Mucosa of stomach (tissue), 1 donor: Measurements from ENCODE around the gene PRKAR1B.

Source experiments
- H3K27me3 ChIP-seq: one replicate; pipeline ENCODE4 v1.7.0; 2013; ENCODE audit warnings: mild to moderate bottlenecking, low read length; ENCODE audit not compliant: control insufficient read depth, insufficient read depth
- H3K36me3 ChIP-seq: one replicate; pipeline ENCODE4 v1.7.0; 2013; ENCODE audit warnings: low read length; ENCODE audit not compliant: control insufficient read depth, insufficient read depth
- H3K4me1 ChIP-seq: one replicate; pipeline ENCODE4 v1.7.0; 2013; ENCODE audit warnings: mild to moderate bottlenecking, low read length; ENCODE audit not compliant: control insufficient read depth, insufficient read depth
- H3K4me3 ChIP-seq: one replicate; pipeline ENCODE4 v1.7.0; 2013; ENCODE audit warnings: low read length
- H3K9ac ChIP-seq: one replicate; pipeline ENCODE4 v1.7.0; 2013; ENCODE audit warnings: mild to moderate bottlenecking, low read length, moderate library complexity
- H3K9me3 ChIP-seq: one replicate; pipeline ENCODE4 v1.7.0; 2013; ENCODE audit warnings: mild to moderate bottlenecking, low read length, moderate library complexity; ENCODE audit not compliant: control insufficient read depth
- donor health status: Pancreatic carcinoma.

PRKAR1B gene

DNA sequence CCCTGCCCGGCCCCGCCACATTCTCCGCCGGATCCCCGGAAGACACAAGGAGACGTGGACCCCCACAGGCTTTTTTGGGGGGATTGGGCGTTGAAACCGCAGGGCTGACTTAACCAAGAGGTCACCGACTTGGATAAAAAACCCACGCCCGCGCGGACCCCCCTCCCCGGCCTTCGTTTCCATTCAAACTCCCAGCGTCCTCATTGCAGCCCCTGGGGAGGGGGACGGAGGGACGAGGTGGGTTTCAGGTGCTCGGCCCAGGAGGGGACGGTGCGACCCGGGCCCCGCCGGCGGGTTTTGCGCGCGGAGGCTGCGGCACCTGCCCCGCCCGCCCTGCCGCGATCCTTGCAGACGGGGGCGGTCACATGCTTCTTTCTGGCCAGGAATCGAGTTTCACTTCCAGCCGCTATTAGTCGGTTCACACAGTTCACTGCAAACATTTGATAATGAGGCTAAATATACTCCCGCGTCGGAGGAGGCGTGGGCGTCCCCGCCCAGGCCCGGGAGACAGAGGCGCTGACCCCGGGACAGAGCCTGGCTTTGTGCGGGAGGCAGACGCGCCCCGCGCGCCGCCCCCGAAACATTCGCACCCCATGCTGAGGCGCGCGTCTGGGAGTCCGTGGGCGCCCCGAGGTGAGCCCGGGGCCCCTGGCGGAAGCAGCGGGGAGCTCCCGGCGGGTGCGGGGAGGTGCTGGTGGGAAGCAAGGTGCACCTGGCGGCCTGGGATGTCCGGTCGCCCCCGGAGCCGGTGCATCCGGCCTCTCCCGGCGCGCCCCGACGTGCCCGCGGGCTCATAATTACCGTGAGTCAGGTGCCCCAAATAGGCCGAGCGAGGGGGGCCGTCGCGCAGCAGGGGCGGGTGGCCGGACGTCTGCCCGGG lies 204.8 kb downstream of the PRKAR1B start:
- Histone ChIP-seq H3K4me3 (no peak overlapping the region), H3K27me3 (peaks cover 41% of the 10 kb centered on the region), H3K4me1 (peaks cover 35% of the 10 kb centered on the region), H3K9ac (peak overlapping the region; percentile 50), H3K9me3 (no peaks in the 10 kb centered on the region), H3K36me3 (no peaks in the 10 kb centered on the region)

DNA sequence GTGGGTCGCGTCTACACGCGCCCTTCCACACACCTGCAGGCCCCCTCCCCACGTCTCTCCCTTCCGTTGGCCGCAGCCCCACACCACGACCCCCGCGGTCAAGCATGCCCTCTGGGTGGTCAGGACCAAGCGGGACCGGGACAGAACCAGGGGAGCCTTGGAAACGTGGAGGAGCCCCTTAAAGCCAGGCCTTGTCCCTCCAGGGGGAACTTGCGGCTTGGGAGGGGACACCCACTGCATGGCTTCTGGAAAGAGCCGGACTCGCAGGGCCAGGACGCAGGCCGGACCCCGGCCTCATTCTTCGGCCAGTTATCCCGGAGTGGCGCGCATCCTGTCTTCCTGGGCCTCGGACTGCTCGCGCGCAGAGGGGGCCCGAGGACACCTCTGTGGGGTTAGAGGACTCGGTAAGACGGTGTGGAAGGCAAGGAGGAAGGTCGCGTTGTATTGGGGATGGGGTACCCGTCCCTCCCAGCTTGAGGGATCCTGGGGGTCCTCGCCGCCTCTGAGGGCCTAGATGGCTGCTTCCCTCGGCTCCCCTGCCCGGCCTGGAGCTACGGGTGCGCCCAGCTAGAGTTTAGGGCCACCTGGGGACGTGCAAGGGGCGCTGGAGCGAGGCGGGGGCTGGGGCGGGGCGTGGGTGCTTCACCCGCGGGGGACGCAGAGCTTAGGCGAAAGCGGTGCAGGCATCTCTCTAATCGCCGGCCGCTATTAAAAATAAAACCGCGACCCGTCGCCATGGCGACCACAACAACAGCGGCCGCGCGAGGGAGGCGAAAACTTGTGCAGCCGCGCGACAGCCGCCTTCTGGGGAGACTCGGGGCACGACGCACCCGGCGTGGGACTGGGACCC lies 205.6 kb downstream of the PRKAR1B start:
- peak overlapping the region; percentile 50 for H3K9ac ChIP-seq
- H3K36me3 ChIP-seq: no peaks in the 10 kb centered on the region
- peaks cover 34% of the 10 kb centered on the region for H3K4me1 ChIP-seq
- no peak overlapping the region for H3K4me3 ChIP-seq
- H3K27me3 ChIP-seq: peaks cover 41% of the 10 kb centered on the region
- no peaks in the 10 kb centered on the region for H3K9me3 ChIP-seq

DNA sequence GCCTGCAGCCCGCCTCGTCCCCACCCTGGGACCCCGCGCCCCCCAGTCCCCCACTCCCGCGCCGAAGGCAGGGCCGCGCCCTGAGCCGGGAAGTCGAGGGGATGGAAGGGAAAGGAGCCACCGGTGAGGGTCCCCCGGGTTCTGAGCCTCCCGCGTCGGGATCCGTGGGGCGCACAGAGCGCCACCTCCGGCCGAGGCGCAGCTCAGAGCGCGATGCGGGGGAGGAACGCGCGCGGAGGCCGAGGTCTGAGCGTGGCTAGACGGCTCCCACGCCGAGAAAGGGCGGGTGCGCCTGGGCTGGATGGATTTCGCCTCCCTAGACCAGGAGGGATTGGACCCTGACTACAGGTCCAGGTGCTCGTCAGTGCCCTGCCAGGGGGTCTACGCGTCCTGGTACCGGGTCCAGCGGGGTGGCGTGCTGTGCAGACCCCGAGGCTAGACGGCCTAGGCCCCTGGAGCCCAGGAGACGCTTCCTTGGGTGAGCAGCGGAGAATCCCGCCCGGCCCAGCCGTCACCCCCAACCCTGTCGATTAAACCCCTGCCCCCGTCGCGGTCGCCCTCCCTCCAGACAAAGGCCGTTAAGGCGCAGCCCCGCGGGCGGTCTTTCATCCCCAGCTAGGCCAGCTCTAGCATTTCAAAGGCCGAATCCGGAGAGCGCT lies 206.4 kb downstream of the PRKAR1B start:
- Histone ChIP-seq H3K9ac (peak overlapping the region; percentile 47), H3K4me3 (no peak overlapping the region), H3K4me1 (peaks cover 38% of the 10 kb centered on the region), H3K9me3 (no peaks in the 10 kb centered on the region), H3K27me3 (peaks cover 45% of the 10 kb centered on the region), H3K36me3 (no peaks in the 10 kb centered on the region)

- no peaks in the 10 kb centered on the region for H3K9me3 ChIP-seq
- peaks cover 47% of the 10 kb centered on the region for H3K4me1 ChIP-seq
- peaks cover 49% of the 10 kb centered on the region for H3K27me3 ChIP-seq
- peak within 1 kb of the TSS; percentile 88 for H3K9ac ChIP-seq
- no peaks in the 10 kb centered on the region for H3K36me3 ChIP-seq
- H3K4me3 ChIP-seq: peak within 1 kb of the TSS; percentile 69
Measured at GRCh38 chr7:519484-520390, 207.3 kb downstream of the PRKAR1B start, which contains the start of gene PDGFA. PDGFA (minus strand) TSS chr7:519846; CDS start chr7:519001, 845 bp downstream.

- peaks cover 54% of the 10 kb centered on the region for H3K4me1 ChIP-seq
- no peaks in the 10 kb centered on the region for H3K36me3 ChIP-seq
- peak overlapping the region; percentile 69 for H3K4me3 ChIP-seq
- no peaks in the 10 kb centered on the region for H3K9me3 ChIP-seq
- H3K27me3 ChIP-seq: peaks cover 41% of the 10 kb centered on the region
- H3K9ac ChIP-seq: peak overlapping the region; percentile 88
Measured at GRCh38 chr7:518630-519483, 208.2 kb downstream of the PRKAR1B start.

DNA sequence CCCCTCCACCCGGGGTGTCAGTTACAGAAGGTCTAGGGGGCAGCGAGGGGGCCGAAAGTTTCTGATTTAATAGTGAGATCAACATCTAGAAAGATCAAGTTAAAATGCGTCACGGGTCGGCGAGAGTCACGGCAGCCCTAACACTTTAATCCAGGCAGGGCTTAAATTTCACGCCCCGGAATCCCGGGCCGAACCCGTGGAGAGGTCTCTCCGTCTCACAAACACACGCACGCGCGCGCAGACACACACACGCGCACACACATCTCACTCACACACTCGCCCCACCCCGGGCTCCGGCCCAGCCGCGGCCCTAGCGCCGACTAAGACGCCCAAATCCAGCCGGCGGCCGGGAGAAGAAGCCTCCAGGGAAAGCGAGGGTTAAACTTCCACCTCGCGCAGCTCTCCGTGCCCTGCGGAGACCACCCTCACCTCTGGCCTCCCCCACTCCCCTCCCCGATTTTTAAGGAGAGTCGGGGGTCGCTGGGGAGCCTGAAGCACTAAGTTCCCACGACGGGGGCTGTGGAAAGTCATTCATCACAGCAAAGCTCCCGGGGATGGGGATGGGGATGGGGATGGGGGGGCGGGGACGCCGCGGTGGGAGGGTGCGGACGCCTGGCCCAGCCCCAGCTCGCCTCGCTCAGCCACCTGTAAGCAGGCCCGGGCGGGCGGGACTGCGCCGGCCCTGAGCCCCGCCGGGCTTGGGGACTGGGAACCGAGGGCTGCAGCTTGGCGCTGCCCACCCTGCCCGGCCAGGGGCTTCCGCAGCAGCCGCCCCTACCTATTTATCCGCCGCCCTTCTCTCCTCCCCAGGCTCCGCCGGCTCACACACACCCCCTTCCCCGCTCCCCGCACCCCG lies 209.1 kb downstream of the PRKAR1B start:
- peak overlapping the region; percentile 88 for H3K9ac ChIP-seq
- no peaks in the 10 kb centered on the region for H3K36me3 ChIP-seq
- no peaks in the 10 kb centered on the region for H3K9me3 ChIP-seq
- H3K4me1 ChIP-seq: peaks cover 55% of the 10 kb centered on the region
- H3K4me3 ChIP-seq: peak overlapping the region; percentile 69
- peaks cover 35% of the 10 kb centered on the region for H3K27me3 ChIP-seq

GRCh38 chr7:516606-517456 lies 210.2 kb downstream of the PRKAR1B start:
- H3K9ac ChIP-seq: peak overlapping the region; percentile 88
- peaks cover 24% of the 10 kb centered on the region for H3K27me3 ChIP-seq
- no peak overlapping the region for H3K4me3 ChIP-seq
- H3K4me1 ChIP-seq: peaks cover 55% of the 10 kb centered on the region
- H3K36me3 ChIP-seq: no peaks in the 10 kb centered on the region
- H3K9me3 ChIP-seq: no peaks in the 10 kb centered on the region

- H3K4me3 ChIP-seq: no peak overlapping the region
- H3K27me3 ChIP-seq: peaks cover 18% of the 10 kb centered on the region
- no peaks in the 10 kb centered on the region for H3K9me3 ChIP-seq
- H3K9ac ChIP-seq: no peak overlapping the region
- H3K36me3 ChIP-seq: no peaks in the 10 kb centered on the region
- peaks cover 55% of the 10 kb centered on the region for H3K4me1 ChIP-seq
Measured at GRCh38 chr7:516216-516605, 210.9 kb downstream of the PRKAR1B start.

GRCh38 chr7:515628-516027 lies 211.5 kb downstream of the PRKAR1B start:
- H3K9ac ChIP-seq: peak overlapping the region; percentile 43
- H3K4me1 ChIP-seq: peaks cover 49% of the 10 kb centered on the region
- H3K9me3 ChIP-seq: no peaks in the 10 kb centered on the region
- H3K36me3 ChIP-seq: no peaks in the 10 kb centered on the region
- H3K4me3 ChIP-seq: peak overlapping the region; percentile 41
- peaks cover 12% of the 10 kb centered on the region for H3K27me3 ChIP-seq
